ENCODE measurements around the gene MARCHF5.

The MARCHF5 gene

GRCh38 chr10:92290837-92291615 lies at the start of gene MARCHF5, which contains the start of gene CPEB3:
MARCHF5 (plus strand) TSS chr10:92291167; CDS start chr10:92291495, 328 bp downstream.
CPEB3 (minus strand) TSS chr10:92291078; CDS start chr10:92240350, 50,728 bp downstream.
- DNase-seq, result peak; percentile 95

- no peak for DNase-seq
Observed at GRCh38 chr10:92241501-92241900, 49.5 kb upstream of the MARCHF5 start.

GRCh38 chr10:92242380-92242779 lies 48.6 kb upstream of the MARCHF5 start:
- DNase-seq, result no peak

GRCh38 chr10:92242910-92243671 lies 47.9 kb upstream of the MARCHF5 start:
- peak; percentile 50 to 53 for DNase-seq

- DNase-seq, result no peak
Observed at GRCh38 chr10:92244796-92245195, 46.2 kb upstream of the MARCHF5 start.

- DNase-seq, result no peak
Observed at GRCh38 chr10:92248566-92248965, 42.4 kb upstream of the MARCHF5 start.

- no peak for DNase-seq
Observed at GRCh38 chr10:92263396-92263795, 27.6 kb upstream of the MARCHF5 start.

GRCh38 chr10:92264249-92264648 lies 26.7 kb upstream of the MARCHF5 start:
- no peak for DNase-seq

GRCh38 chr10:92265687-92266258 lies 25.2 kb upstream of the MARCHF5 start:
- DNase-seq, result no peak

GRCh38 chr10:92267343-92267742 lies 23.6 kb upstream of the MARCHF5 start:
- DNase-seq, result no peak

- peak in 1 of 2 donors; percentile 12 for DNase-seq
Observed at GRCh38 chr10:92268748-92269147, 22.2 kb upstream of the MARCHF5 start.

GRCh38 chr10:92274071-92274470 lies 16.9 kb upstream of the MARCHF5 start:
- DNase-seq, result no peak

- DNase-seq, result no peak
Observed at GRCh38 chr10:92278996-92279696, 11.8 kb upstream of the MARCHF5 start.

- no peak for DNase-seq
Observed at GRCh38 chr10:92284112-92284704, 6.8 kb upstream of the MARCHF5 start.

GRCh38 chr10:92290076-92290836 lies 711 bp upstream of the MARCHF5 start:
- DNase-seq, result peak; percentile 21 to 47

GRCh38 chr10:92291616-92291865 lies 574 bp downstream of the MARCHF5 start:
- DNase-seq, result no peak

- DNase-seq, result peak; percentile 51 to 59
Observed at GRCh38 chr10:92291921-92292845, 1.2 kb downstream of the MARCHF5 start.

GRCh38 chr10:92298487-92298886 lies 7.5 kb downstream of the MARCHF5 start:
- DNase-seq, result no peak

GRCh38 chr10:92303096-92303495 lies 12.1 kb downstream of the MARCHF5 start:
- DNase-seq, result no peak

GRCh38 chr10:92304061-92304460 lies 13.1 kb downstream of the MARCHF5 start:
- DNase-seq, result no peak

All from CD4-positive, alpha-beta T cell treated with Interferon alpha-2 for 1 hour (primary cell).